HepG2 (cell line): Measurements from ENCODE around the gene LRRC4C. TPM values are rescaled to one million over a fixed set of nuclear protein-coding genes. Genes with fewer than 3 reads are reported as not detected.

Experiments used
- ATAC-seq: fragments of 200-7000 bp; cut with Tn5 transposase; 3 replicates; pipeline ENCODE4 v1.9.1; 2020; ENCODE audit warnings: mild to moderate bottlenecking, moderate library complexity
- BruUV-seq: library from RNA; stranded (reverse); fragments of 400-500 nt; replicated peaks from 2 replicates; lab custom pipeline; 2021; lab: Mats Ljungman, UMichigan
- CTCF ChIA-PET: fragments of 300-600 bp; formaldehyde crosslinking; extraction: SDS; loops from one replicate; lab custom pipeline; 2021; ENCODE audit warnings: low total read pairs, inconsistent platforms, low intra/inter-chr PET ratio; lab: Yijun Ruan, JAX
- POLR2A ChIA-PET: fragments of 350-600 bp; sonication (Branson Sonifier 250); formaldehyde crosslinking; loops from one replicate; lab custom pipeline; 2020; ENCODE audit warnings: antibody characterized with exemption, inconsistent platforms; lab: Yijun Ruan, JAX
- DNase-seq: peaks from one replicate; pipeline ENCODE4 v3.0.0-alpha.2; 2015; ENCODE audit warnings: low spot score
- FAIRE-seq: peaks from 3 replicates; lab custom pipeline; 2011; peaks lifted over from hg19 to GRCh38; lab: Jason Lieb, UNC
- H2AFZ ChIP-seq: one replicate; pipeline ENCODE4 v1.6.1; 2011; ENCODE audit warnings: low read length, inconsistent platforms
- H3K27ac ChIP-seq: fragments of 300-600 bp; 3 replicates; pipeline ENCODE4 v1.8.0; 2011; ENCODE audit warnings: mixed run types, mild to moderate bottlenecking, mixed read lengths, low read length, inconsistent platforms; ENCODE audit not compliant: insufficient read depth; ENCODE audit errors: extremely low read length
- H3K27me3 ChIP-seq, 2 experiments: fragments of 200-600 bp in 1 of 2; 2 replicates in 1 of 2; 3 replicates in 1 of 2; pipeline versions ENCODE4 v1.6.0 to v1.8.0; 2011; ENCODE audit warnings: low read length in 2 of 2, mild to moderate bottlenecking in 2 of 2, moderate library complexity in 2 of 2, inconsistent platforms in 1 of 2; ENCODE audit not compliant: insufficient read depth in 2 of 2, control insufficient read depth in 1 of 2
- H3K36me3 ChIP-seq, 2 experiments: fragments of 200-600 bp in 1 of 2; replicated peaks in 1 of 2; 2 replicates in 1 of 2; 3 replicates in 1 of 2; pipeline versions ENCODE4 v1.5.1 to v1.8.0; 2011; ENCODE audit warnings: low read length in 2 of 2, inconsistent platforms in 1 of 2; ENCODE audit not compliant: insufficient read depth in 2 of 2, control insufficient read depth in 1 of 2
- H3K4me1 ChIP-seq: 2 replicates; pipeline ENCODE4 v1.5.1; 2012; ENCODE audit warnings: low read length, inconsistent platforms; ENCODE audit not compliant: insufficient read depth
- H3K4me2 ChIP-seq: 2 replicates; pipeline ENCODE4 v1.6.0; 2011; ENCODE audit warnings: low read depth, low read length, inconsistent platforms
- H3K4me3 ChIP-seq, 3 experiments: fragments of 200-600 bp in 1 of 3; sonication (generic), shearing (Covaris generic) in 1 of 3; replicated peaks in 1 of 3; 2 replicates each; pipeline ENCODE4 v1.5.1; 2011 to 2016; ENCODE audit warnings: low read length in 3 of 3, inconsistent platforms in 2 of 3, low read depth in 2 of 3, mild to moderate bottlenecking in 2 of 3, control low read depth in 1 of 3, mixed read lengths in 1 of 3; ENCODE audit not compliant: insufficient read depth in 1 of 3
- H3K79me2 ChIP-seq: one replicate; pipeline ENCODE4 v1.6.1; 2011; ENCODE audit warnings: low read length, inconsistent platforms; ENCODE audit not compliant: insufficient read depth
- H3K9ac ChIP-seq: 2 replicates; pipeline ENCODE4 v1.6.0; 2011; ENCODE audit warnings: mild to moderate bottlenecking, low read depth, low read length, inconsistent platforms; ENCODE audit not compliant: insufficient read depth
- H3K9me3 ChIP-seq: 2 replicates; pipeline ENCODE4 v1.5.1; 2012; ENCODE audit warnings: mild to moderate bottlenecking, low read length
- H4K20me1 ChIP-seq: 2 replicates; pipeline ENCODE4 v1.6.0; 2011; ENCODE audit warnings: inconsistent platforms, mild to moderate bottlenecking, low read length, moderate library complexity; ENCODE audit not compliant: insufficient read depth
- CBX5 ChIP-seq: sonication (generic); formaldehyde crosslinking; IDR thresholded peaks from 2 replicates; pipeline ENCODE4 v1.4.0; 2020; ENCODE audit warnings: missing genetic modification reagents, borderline replicate concordance
- HNRNPH1 ChIP-seq: fragments of 200-400 bp; formaldehyde crosslinking; optimal IDR thresholded peaks from 2 replicates; pipeline ENCODE3; 2017; ENCODE audit warnings: mild to moderate bottlenecking, low read depth, low read length
- KDM6A ChIP-seq: IDR thresholded peaks from 2 replicates; pipeline ENCODE4 v1.6.1; 2016; ENCODE audit warnings: low read depth
- MLX ChIP-seq: IDR thresholded peaks from 2 replicates; pipeline ENCODE4 v1.6.1; 2016
- SIN3B ChIP-seq: fragments of 150-350 bp; IDR thresholded peaks from 2 replicates; pipeline ENCODE4 v1.6.1; 2014; ENCODE audit warnings: low read length
- SUZ12 ChIP-seq: fragments of 150-350 bp; IDR thresholded peaks from 2 replicates; pipeline ENCODE4 v1.6.1; 2014; ENCODE audit warnings: low read depth, low read length
- SYNCRIP ChIP-seq: fragments of 200-400 bp; formaldehyde crosslinking; IDR thresholded peaks from 2 replicates; pipeline ENCODE4 v1.6.1; 2018; ENCODE audit warnings: mild to moderate bottlenecking, low read depth, low read length; ENCODE audit not compliant: insufficient read depth
- TFDP2 ChIP-seq: sonication (generic); formaldehyde crosslinking; IDR thresholded peaks from 2 replicates; pipeline ENCODE4 v1.4.0; 2020; ENCODE audit warnings: missing genetic modification reagents
- ZNF275 ChIP-seq: sonication (generic); formaldehyde crosslinking; IDR thresholded peaks from 2 replicates; pipeline ENCODE4 v1.8.0; 2022; ENCODE audit warnings: missing genetic modification reagents, mild to moderate bottlenecking, inconsistent platforms, borderline replicate concordance
- ZNF331 ChIP-seq: sonication (generic); formaldehyde crosslinking; IDR thresholded peaks from 2 replicates; pipeline ENCODE4 v1.4.0; 2020; ENCODE audit warnings: missing genetic modification reagents
- ZNF780A ChIP-seq: sonication (generic); formaldehyde crosslinking; IDR thresholded peaks from 2 replicates; pipeline ENCODE4 v1.8.0; 2022; ENCODE audit warnings: mild to moderate bottlenecking, missing genetic modification reagents, moderate library complexity
- ZNF816 ChIP-seq: sonication (generic); formaldehyde crosslinking; IDR thresholded peaks from 2 replicates; pipeline ENCODE4 v1.8.0; 2022; ENCODE audit warnings: missing genetic modification reagents, mild to moderate bottlenecking, borderline replicate concordance
- ZNF841 ChIP-seq: sonication (generic); formaldehyde crosslinking; IDR thresholded peaks from 2 replicates; pipeline ENCODE4 v1.8.1; 2023; ENCODE audit warnings: missing genetic modification reagents, borderline replicate concordance
- WGBS: methylation state at CpG from one replicate; pipeline ENCODE4 v1.1.6; 2017; ENCODE audit warnings: low lambda C conversion rate; 5-methylcytosine and 5-hydroxymethylcytosine counted together
- in situ Hi-C: cut with HindIII; loops from 2 replicates; pipeline ENCODE4 v1.10.0; 2017; ENCODE audit warnings: low pct_unique_long_range_greater_than_20kb; ENCODE audit not compliant: extremely low pct_ligation_motif_present
- intact Hi-C: fragments of 100-400 bp; cut with micrococcal nuclease; formaldehyde crosslinking; loops from one replicate; pipeline ENCODE4 v1.10.0; 2022; ENCODE audit not compliant: unreplicated experiment
- polyA plus RNA-seq, 8 experiments: library from polyadenylated mRNA; depleted of rRNA in 3 of 8; stranded (reverse) in 7 of 8; unstranded in 1 of 8; fragments of >200 nt; fragmentation: Illumina TruSeq in 4 of 8; extraction: Trizol in 4 of 8; gene quantifications; 2 replicates each; pipeline versions ENCODE4 v1.2.1 to v1.2.3, GENCODE V29; 2011 to 2016; ENCODE audit warnings: low read depth in 4 of 8, missing spikeins in 1 of 8, mixed read lengths in 1 of 8; ENCODE audit not compliant: insufficient read depth in 1 of 8
- total RNA-seq, 5 experiments: library from RNA; depleted of rRNA; stranded (reverse); fragments of >200 nt; fragmentation: Illumina TruSeq; extraction: Trizol; gene quantifications; 2 replicates each; pipeline ENCODE4 v1.2.3, GENCODE V29; 2016; ENCODE audit warnings: low read depth in 1 of 5

Gene LRRC4C
- total and polyA plus RNA-seq, 2 of the 13 experiments (the other 11 are each of a cell fraction or from before 2014, with no cell fraction given), result not detected

GRCh38 chr11:40230821-40231220 lies 1228.6 kb downstream of the LRRC4C start:
- no peaks in the 10 kb centered on the region for H3K9me3 ChIP-seq
- FAIRE-seq, result no peak
- H3K4me2 ChIP-seq, result no peak overlapping the region
- no peaks in the 10 kb centered on the region for H4K20me1 ChIP-seq
- intact Hi-C loops, result no loop called here
- no peaks in the 10 kb centered on the region for H3K27me3 ChIP-seq
- H3K36me3 ChIP-seq, result no peaks in the 10 kb centered on the region
- in situ Hi-C loops, result no loop called here
- H3K9ac ChIP-seq, result no peak overlapping the region
- TF ChIP-seq ZNF331 (CRISPR knock-in tag), result no peak
- no peak for TF ChIP-seq CBX5 (CRISPR knock-in tag)
- no peak for TF ChIP-seq SIN3B
- no peak for TF ChIP-seq KDM6A (CRISPR knock-in tag)
- no peak for TF ChIP-seq ZNF275 (CRISPR knock-in tag)
- TF ChIP-seq MLX, result no peak
- TF ChIP-seq HNRNPH1, result no peak
- no peak for TF ChIP-seq SYNCRIP
- no peak for TF ChIP-seq ZNF841 (CRISPR knock-in tag)
- TF ChIP-seq SUZ12, result no peak
- TF ChIP-seq ZNF816, result no peak
- no peak for TF ChIP-seq ZNF780A (CRISPR knock-in tag)
- no peak for TF ChIP-seq TFDP2
- no peak overlapping the region for H3K27ac ChIP-seq
- no peak for DNase-seq
- ChIA-PET POLR2A (no interaction called here), CTCF (no interaction called here)
- H3K4me1 ChIP-seq, result no peaks in the 10 kb centered on the region
- no peaks in the 10 kb centered on the region for H3K79me2 ChIP-seq
- WGBS, result 7% methylated on average over 2 of the region's 2 CpGs
- BruUV-seq, result no TSS peak
- ATAC-seq, result no peak
- no peak overlapping the region for H2AFZ ChIP-seq
- H3K4me3 ChIP-seq, result no peak overlapping the region
